GM23338 (cell line): ENCODE measurements around the gene VPS41. TPM values are rescaled to one million over a fixed set of nuclear protein-coding genes. Genes with fewer than 3 reads are reported as not detected.

Experiments
- ATAC-seq: fragments of 200-7000 bp; cut with Tn5 transposase; 3 replicates; pipeline ENCODE4 v1.9.1; 2020
- DNase-seq: peaks from one replicate; pipeline ENCODE4 v3.0.0-alpha.2; 2015; ENCODE audit warnings: low spot score
- H2AFZ ChIP-seq: fragments of 200-600 bp; sonication (generic); 2 replicates; pipeline ENCODE4 v1.8.0; 2016; ENCODE audit warnings: antibody characterized with exemption, mild to moderate bottlenecking, moderate library complexity
- H3F3A ChIP-seq: fragments of 200-600 bp; sonication (generic); replicated peaks from 2 replicates; pipeline ENCODE4 v1.8.0; 2017; ENCODE audit warnings: antibody characterized with exemption, mixed run types, low read depth
- H3K27ac ChIP-seq: fragments of 200-600 bp; sonication (generic); 2 replicates; pipeline ENCODE4 v1.6.1; 2016; ENCODE audit warnings: low read depth
- H3K27me3 ChIP-seq: fragments of 200-600 bp; sonication (generic); 2 replicates; pipeline ENCODE4 v1.8.0; 2016; ENCODE audit warnings: mild to moderate bottlenecking, mixed run types, moderate library complexity; ENCODE audit not compliant: insufficient read depth
- H3K36me3 ChIP-seq: fragments of 200-600 bp; sonication (generic); 2 replicates; pipeline ENCODE4 v1.8.0; 2016; ENCODE audit warnings: mild to moderate bottlenecking; ENCODE audit not compliant: insufficient read depth
- H3K4me1 ChIP-seq: fragments of 200-600 bp; sonication (generic); 2 replicates; pipeline ENCODE4 v1.8.0; 2016; ENCODE audit warnings: mild to moderate bottlenecking, moderate library complexity; ENCODE audit not compliant: insufficient read depth
- H3K4me2 ChIP-seq: fragments of 200-600 bp; sonication (generic); 2 replicates; pipeline ENCODE4 v1.7.1; 2017; ENCODE audit warnings: mixed run types
- H3K4me3 ChIP-seq: fragments of 200-600 bp; sonication (generic); 2 replicates; pipeline ENCODE4 v1.6.1; 2016; ENCODE audit warnings: mixed run types
- H3K79me2 ChIP-seq: fragments of 200-600 bp; sonication (generic); replicated peaks from 2 replicates; pipeline ENCODE4 v1.8.0; 2017; ENCODE audit warnings: mild to moderate bottlenecking; ENCODE audit not compliant: insufficient read depth
- H3K9me2 ChIP-seq: fragments of 200-600 bp; sonication (generic); 2 replicates; pipeline ENCODE4 v1.8.0; 2017; ENCODE audit not compliant: insufficient read depth
- H4K20me1 ChIP-seq: fragments of 200-600 bp; sonication (generic); replicated peaks from 2 replicates; pipeline ENCODE4 v1.8.0; 2017; ENCODE audit warnings: mild to moderate bottlenecking; ENCODE audit not compliant: insufficient read depth
- H3K27ac Mint-ChIP-seq: 2 replicates; pipeline ENCODE4 v1.8.0; 2020; ENCODE audit warnings: inconsistent platforms, mild to moderate bottlenecking, moderate library complexity, mixed read lengths
- H3K27me3 Mint-ChIP-seq: 3 replicates; pipeline ENCODE4 v1.8.0; 2022; ENCODE audit warnings: low read depth, mild to moderate bottlenecking, moderate library complexity, mixed read lengths, inconsistent platforms; ENCODE audit not compliant: insufficient read depth, poor library complexity
- H3K36me3 Mint-ChIP-seq: 3 replicates; pipeline ENCODE4 v1.8.0; 2021; ENCODE audit warnings: low read depth, mild to moderate bottlenecking, inconsistent platforms, moderate library complexity, mixed read lengths
- H3K4me1 Mint-ChIP-seq: 3 replicates; pipeline ENCODE4 v1.8.0; 2020; ENCODE audit warnings: mild to moderate bottlenecking, inconsistent platforms, mixed read lengths
- H3K4me3 Mint-ChIP-seq: 3 replicates; pipeline ENCODE4 v1.8.0; 2021; ENCODE audit warnings: moderate library complexity, mild to moderate bottlenecking, inconsistent platforms, mixed read lengths
- H3K9me3 Mint-ChIP-seq: 3 replicates; pipeline ENCODE4 v1.8.0; 2020; ENCODE audit warnings: moderate library complexity, mild to moderate bottlenecking, inconsistent platforms, mixed read lengths
- CREB1 ChIP-seq: fragments of 250-450 bp; sonication (Bioruptor Pico); IDR thresholded peaks from 2 replicates; pipeline ENCODE4 v1.5.0; 2020; ENCODE audit warnings: low read depth, mild to moderate bottlenecking, moderate library complexity
- EZH2phosphoT487 ChIP-seq: fragments of 200-600 bp; sonication (generic); IDR thresholded peaks from one replicate; pipeline ENCODE4 v1.8.1; 2018; ENCODE audit warnings: antibody characterized with exemption; ENCODE audit not compliant: unreplicated experiment
- ZNF114 ChIP-seq: fragments of 250-450 bp; sonication (Bioruptor Pico); IDR thresholded peaks from 2 replicates; pipeline ENCODE4 v1.5.0; 2020; ENCODE audit warnings: mild to moderate bottlenecking, moderate library complexity
- polyA plus RNA-seq: library from polyadenylated mRNA; unstranded; fragments of >200 nt; fragmentation: Nextera tagmentation; extraction: Ambion mirVana; gene quantifications from 2 replicates; pipeline ENCODE4 v1.2.1, GENCODE V29; 2016
- total RNA-seq: library from RNA; depleted of rRNA; stranded (reverse); fragments of >200 nt; shearing (Covaris generic); gene quantifications from 2 replicates; pipeline ENCODE4 v1.2.3, GENCODE V29; 2014
- TF ChIP-seq, protein P1 (sequence below): IDR thresholded peaks from 2 replicates; pipeline ENCODE4 v1.6.1; 2016; ENCODE audit warnings: antibody characterized with exemption
- TF ChIP-seq, protein P2 (sequence below): fragments of 250-450 bp; sonication (Bioruptor Pico); IDR thresholded peaks from 2 replicates; pipeline ENCODE4 v1.5.0; 2020; ENCODE audit warnings: mild to moderate bottlenecking, moderate library complexity

Gene VPS41
- total and polyA plus RNA-seq, 2 experiments from 2014 or later: 20.2 to 41.2 TPM

GRCh38 chr7:38942431-38943051 is 33.5 kb upstream of the VPS41 start:
- Histone ChIP-seq H3K4me3 (no peak overlapping the region), H3K9me2 (no peaks in the 10 kb centered on the region), H3K36me3 (no peaks in the 10 kb centered on the region), H3K27me3 (no peaks in the 10 kb centered on the region), H3F3A (no peaks in the 10 kb centered on the region), H3K4me2 (no peak overlapping the region), H3K79me2 (no peaks in the 10 kb centered on the region), H4K20me1 (no peaks in the 10 kb centered on the region), H3K27ac (no peak overlapping the region), H3K4me1 (no peaks in the 10 kb centered on the region), H2AFZ (no peak overlapping the region; the same call in 1 of the 2 replicates)
- TF ChIP-seq EZH2phosphoT487: no peak
- TF ChIP-seq, protein P1, sequence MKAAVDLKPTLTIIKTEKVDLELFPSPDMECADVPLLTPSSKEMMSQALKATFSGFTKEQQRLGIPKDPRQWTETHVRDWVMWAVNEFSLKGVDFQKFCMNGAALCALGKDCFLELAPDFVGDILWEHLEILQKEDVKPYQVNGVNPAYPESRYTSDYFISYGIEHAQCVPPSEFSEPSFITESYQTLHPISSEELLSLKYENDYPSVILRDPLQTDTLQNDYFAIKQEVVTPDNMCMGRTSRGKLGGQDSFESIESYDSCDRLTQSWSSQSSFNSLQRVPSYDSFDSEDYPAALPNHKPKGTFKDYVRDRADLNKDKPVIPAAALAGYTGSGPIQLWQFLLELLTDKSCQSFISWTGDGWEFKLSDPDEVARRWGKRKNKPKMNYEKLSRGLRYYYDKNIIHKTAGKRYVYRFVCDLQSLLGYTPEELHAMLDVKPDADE: no peak
- no peak for TF ChIP-seq CREB1 (CRISPR knock-in tag)
- TF ChIP-seq, protein P2, sequence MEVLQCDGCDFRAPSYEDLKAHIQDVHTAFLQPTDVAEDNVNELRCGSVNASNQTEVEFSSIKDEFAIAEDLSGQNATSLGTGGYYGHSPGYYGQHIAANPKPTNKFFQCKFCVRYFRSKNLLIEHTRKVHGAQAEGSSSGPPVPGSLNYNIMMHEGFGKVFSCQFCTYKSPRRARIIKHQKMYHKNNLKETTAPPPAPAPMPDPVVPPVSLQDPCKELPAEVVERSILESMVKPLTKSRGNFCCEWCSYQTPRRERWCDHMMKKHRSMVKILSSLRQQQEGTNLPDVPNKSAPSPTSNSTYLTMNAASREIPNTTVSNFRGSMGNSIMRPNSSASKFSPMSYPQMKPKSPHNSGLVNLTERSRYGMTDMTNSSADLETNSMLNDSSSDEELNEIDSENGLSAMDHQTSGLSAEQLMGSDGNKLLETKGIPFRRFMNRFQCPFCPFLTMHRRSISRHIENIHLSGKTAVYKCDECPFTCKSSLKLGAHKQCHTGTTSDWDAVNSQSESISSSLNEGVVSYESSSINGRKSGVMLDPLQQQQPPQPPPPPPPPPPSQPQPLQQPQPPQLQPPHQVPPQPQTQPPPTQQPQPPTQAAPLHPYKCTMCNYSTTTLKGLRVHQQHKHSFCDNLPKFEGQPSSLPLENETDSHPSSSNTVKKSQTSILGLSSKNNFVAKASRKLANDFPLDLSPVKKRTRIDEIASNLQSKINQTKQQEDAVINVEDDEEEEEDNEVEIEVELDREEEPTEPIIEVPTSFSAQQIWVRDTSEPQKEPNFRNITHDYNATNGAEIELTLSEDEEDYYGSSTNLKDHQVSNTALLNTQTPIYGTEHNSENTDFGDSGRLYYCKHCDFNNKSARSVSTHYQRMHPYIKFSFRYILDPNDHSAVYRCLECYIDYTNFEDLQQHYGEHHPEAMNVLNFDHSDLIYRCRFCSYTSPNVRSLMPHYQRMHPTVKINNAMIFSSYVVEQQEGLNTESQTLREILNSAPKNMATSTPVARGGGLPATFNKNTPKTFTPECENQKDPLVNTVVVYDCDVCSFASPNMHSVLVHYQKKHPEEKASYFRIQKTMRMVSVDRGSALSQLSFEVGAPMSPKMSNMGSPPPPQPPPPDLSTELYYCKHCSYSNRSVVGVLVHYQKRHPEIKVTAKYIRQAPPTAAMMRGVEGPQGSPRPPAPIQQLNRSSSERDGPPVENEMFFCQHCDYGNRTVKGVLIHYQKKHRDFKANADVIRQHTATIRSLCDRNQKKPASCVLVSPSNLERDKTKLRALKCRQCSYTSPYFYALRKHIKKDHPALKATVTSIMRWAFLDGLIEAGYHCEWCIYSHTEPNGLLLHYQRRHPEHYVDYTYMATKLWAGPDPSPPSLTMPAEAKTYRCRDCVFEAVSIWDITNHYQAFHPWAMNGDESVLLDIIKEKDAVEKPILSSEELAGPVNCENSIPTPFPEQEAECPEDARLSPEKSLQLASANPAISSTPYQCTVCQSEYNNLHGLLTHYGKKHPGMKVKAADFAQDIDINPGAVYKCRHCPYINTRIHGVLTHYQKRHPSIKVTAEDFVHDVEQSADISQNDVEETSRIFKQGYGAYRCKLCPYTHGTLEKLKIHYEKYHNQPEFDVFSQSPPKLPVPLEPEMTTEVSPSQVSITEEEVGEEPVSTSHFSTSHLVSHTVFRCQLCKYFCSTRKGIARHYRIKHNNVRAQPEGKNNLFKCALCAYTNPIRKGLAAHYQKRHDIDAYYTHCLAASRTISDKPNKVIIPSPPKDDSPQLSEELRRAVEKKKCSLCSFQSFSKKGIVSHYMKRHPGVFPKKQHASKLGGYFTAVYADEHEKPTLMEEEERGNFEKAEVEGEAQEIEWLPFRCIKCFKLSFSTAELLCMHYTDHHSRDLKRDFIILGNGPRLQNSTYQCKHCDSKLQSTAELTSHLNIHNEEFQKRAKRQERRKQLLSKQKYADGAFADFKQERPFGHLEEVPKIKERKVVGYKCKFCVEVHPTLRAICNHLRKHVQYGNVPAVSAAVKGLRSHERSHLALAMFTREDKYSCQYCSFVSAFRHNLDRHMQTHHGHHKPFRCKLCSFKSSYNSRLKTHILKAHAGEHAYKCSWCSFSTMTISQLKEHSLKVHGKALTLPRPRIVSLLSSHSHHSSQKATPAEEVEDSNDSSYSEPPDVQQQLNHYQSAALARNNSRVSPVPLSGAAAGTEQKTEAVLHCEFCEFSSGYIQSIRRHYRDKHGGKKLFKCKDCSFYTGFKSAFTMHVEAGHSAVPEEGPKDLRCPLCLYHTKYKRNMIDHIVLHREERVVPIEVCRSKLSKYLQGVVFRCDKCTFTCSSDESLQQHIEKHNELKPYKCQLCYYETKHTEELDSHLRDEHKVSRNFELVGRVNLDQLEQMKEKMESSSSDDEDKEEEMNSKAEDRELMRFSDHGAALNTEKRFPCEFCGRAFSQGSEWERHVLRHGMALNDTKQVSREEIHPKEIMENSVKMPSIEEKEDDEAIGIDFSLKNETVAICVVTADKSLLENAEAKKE: no peak
- no peak for TF ChIP-seq ZNF114 (CRISPR knock-in tag)
- Mint-ChIP-seq H3K36me3 (no peaks in the 10 kb centered on the region), H3K4me1 (peaks cover 11% of the 10 kb centered on the region), H3K27me3 (no peaks in the 10 kb centered on the region), H3K4me3 (no peak overlapping the region), H3K9me3 (no peaks in the 10 kb centered on the region), H3K27ac (no peak overlapping the region)
- DNase-seq (no peak), ATAC-seq (no peak)
